HEK293 (cell line): ENCODE data around the gene UCK2.

Source experiments
- CTCF ChIA-PET: fragments of 350-600 bp; formaldehyde crosslinking; extraction: SDS; loops from one replicate; lab custom pipeline; 2021; ENCODE audit warnings: antibody characterized with exemption; lab: Yijun Ruan, JAX
- POLR2A ChIA-PET: fragments of 300-600 bp; formaldehyde crosslinking; extraction: SDS; loops from one replicate; lab custom pipeline; 2020; ENCODE audit warnings: antibody characterized with exemption, inconsistent platforms; lab: Yijun Ruan, JAX
- H3K27ac ChIP-seq: fragments of 200-500 bp; sonication (Bioruptor generic); 2 replicates; pipeline ENCODE4 v1.5.1; 2014; ENCODE audit warnings: low read depth, low read length, control low read depth, inconsistent platforms; ENCODE audit errors: extremely low read depth
- H3K36me3 ChIP-seq, 2 experiments: fragments of 200-500 bp in 1 of 2; sonication (Bioruptor generic) in 1 of 2; 1 replicate in 1 of 2; 2 replicates in 1 of 2; pipeline ENCODE4 v1.5.1; 2014 to 2017; ENCODE audit warnings: inconsistent platforms in 2 of 2, low read length in 2 of 2; ENCODE audit not compliant: control insufficient read depth in 2 of 2, insufficient read depth in 1 of 2
- H3K4me1 ChIP-seq: fragments of 200-500 bp; sonication (Bioruptor generic); 2 replicates; pipeline ENCODE4 v1.5.1; 2014; ENCODE audit warnings: mild to moderate bottlenecking, low read length, inconsistent platforms; ENCODE audit not compliant: control insufficient read depth, insufficient read depth
- H3K4me3 ChIP-seq: 2 replicates; pipeline ENCODE4 v1.5.1; 2011; ENCODE audit warnings: low read depth, mild to moderate bottlenecking, control low read depth, low read length, moderate library complexity
- H3K9me3 ChIP-seq: fragments of 200-500 bp; sonication (Bioruptor generic); 2 replicates; pipeline ENCODE4 v1.5.1; 2014; ENCODE audit warnings: low read depth, low read length, inconsistent platforms; ENCODE audit not compliant: control insufficient read depth, insufficient read depth
- AEBP2 ChIP-seq: fragments of 450-650 bp; formaldehyde crosslinking; IDR thresholded peaks from 2 replicates; pipeline ENCODE4 v1.5.1; 2016; ENCODE audit warnings: missing biosample characterization, missing genetic modification characterization, borderline replicate concordance
- GLI2 ChIP-seq: fragments of 450-650 bp; formaldehyde crosslinking; IDR thresholded peaks from 2 replicates; pipeline ENCODE4; 2017; ENCODE audit warnings: missing biosample characterization, missing genetic modification characterization, low read depth, borderline replicate concordance
- INSM2 ChIP-seq: fragments of 450-650 bp; formaldehyde crosslinking; IDR thresholded peaks from 2 replicates; pipeline ENCODE4 v1.5.1; 2016; ENCODE audit warnings: missing biosample characterization, missing genetic modification characterization
- SCRT1 ChIP-seq: fragments of 450-650 bp; formaldehyde crosslinking; IDR thresholded peaks from 2 replicates; pipeline ENCODE4 v1.5.1; 2016; ENCODE audit warnings: missing biosample characterization, missing genetic modification characterization, borderline replicate concordance
- SCRT2 ChIP-seq: fragments of 450-650 bp; formaldehyde crosslinking; IDR thresholded peaks from 2 replicates; pipeline ENCODE4 v1.5.1; 2016; ENCODE audit warnings: missing biosample characterization, missing genetic modification characterization
- TSHZ1 ChIP-seq: fragments of 450-650 bp; formaldehyde crosslinking; IDR thresholded peaks from 2 replicates; pipeline ENCODE4 v1.5.1; 2016; ENCODE audit warnings: missing biosample characterization, missing genetic modification characterization, borderline replicate concordance
- YY2 ChIP-seq: fragments of 450-650 bp; formaldehyde crosslinking; IDR thresholded peaks from 2 replicates; pipeline ENCODE4 v1.5.1; 2016; ENCODE audit warnings: missing biosample characterization, missing genetic modification characterization
- ZBTB26 ChIP-seq: fragments of 450-650 bp; formaldehyde crosslinking; optimal IDR thresholded peaks from 2 replicates; pipeline ENCODE3; 2016; ENCODE audit warnings: missing biosample characterization, mild to moderate bottlenecking, missing genetic modification characterization
- ZBTB44 ChIP-seq: fragments of 450-650 bp; IDR thresholded peaks from 2 replicates; pipeline ENCODE4 v1.5.1; 2018; ENCODE audit warnings: missing biosample characterization, mild to moderate bottlenecking, missing genetic modification characterization
- ZFHX2 ChIP-seq: fragments of 450-650 bp; formaldehyde crosslinking; conservative IDR thresholded peaks from 2 replicates; pipeline ENCODE4 v1.5.1; 2016; ENCODE audit warnings: missing biosample characterization, missing genetic modification characterization
- ZNF138 ChIP-seq: fragments of 450-650 bp; formaldehyde crosslinking; IDR thresholded peaks from 2 replicates; pipeline ENCODE4 v1.5.1; 2016; ENCODE audit warnings: missing biosample characterization, missing genetic modification characterization, borderline replicate concordance
- ZNF16 ChIP-seq: fragments of 450-650 bp; formaldehyde crosslinking; IDR thresholded peaks from 2 replicates; pipeline ENCODE4 v1.5.1; 2016; ENCODE audit warnings: low read depth, missing biosample characterization, missing genetic modification characterization
- ZNF202 ChIP-seq: fragments of 450-650 bp; formaldehyde crosslinking; IDR thresholded peaks from 2 replicates; pipeline ENCODE4 v1.5.1; 2016; ENCODE audit warnings: missing biosample characterization, missing genetic modification characterization, borderline replicate concordance
- ZNF274 ChIP-seq, 2 experiments: fragments of 200-500 bp in 1 of 2; fragments of 450-650 bp in 1 of 2; sonication (Bioruptor generic) in 1 of 2; formaldehyde crosslinking in 1 of 2; IDR thresholded peaks; 2 replicates each; pipeline versions ENCODE4 v1.5.1 to v1.6.1; 2014 to 2016; ENCODE audit warnings: borderline replicate concordance in 1 of 2, inconsistent platforms in 1 of 2, low read length in 1 of 2, missing biosample characterization in 1 of 2, missing genetic modification characterization in 1 of 2
- ZNF335 ChIP-seq: fragments of 450-650 bp; formaldehyde crosslinking; conservative IDR thresholded peaks from 2 replicates; pipeline ENCODE4 v1.5.1; 2016; ENCODE audit warnings: missing biosample characterization, missing genetic modification characterization
- ZNF366 ChIP-seq: fragments of 450-650 bp; formaldehyde crosslinking; conservative IDR thresholded peaks from 2 replicates; pipeline ENCODE4 v1.5.1; 2016; ENCODE audit warnings: missing biosample characterization, missing genetic modification characterization
- ZNF548 ChIP-seq: fragments of 450-650 bp; formaldehyde crosslinking; IDR thresholded peaks from 2 replicates; pipeline ENCODE4 v1.5.1; 2016; ENCODE audit warnings: missing biosample characterization, missing genetic modification characterization
- ZNF629 ChIP-seq: fragments of 450-650 bp; formaldehyde crosslinking; IDR thresholded peaks from 2 replicates; pipeline ENCODE4 v1.5.1; 2017; ENCODE audit warnings: missing biosample characterization, missing genetic modification characterization
- ZNF707 ChIP-seq: fragments of 450-650 bp; formaldehyde crosslinking; IDR thresholded peaks from 2 replicates; pipeline ENCODE4 v1.5.1; 2016; ENCODE audit warnings: missing biosample characterization, missing genetic modification characterization

Gene UCK2

GRCh38 chr1:165879946-165880345, 52.5 kb downstream of the UCK2 start:
- Histone ChIP-seq H3K36me3 (peaks cover 0 to 2% of the 10 kb centered on the region in 2 experiments; a peak in 1 of 3 replicates), H3K4me3 (no peak overlapping the region), H3K9me3 (no peaks in the 10 kb centered on the region), H3K27ac (no peak overlapping the region), H3K4me1 (0 out of 2 replicates have a peak, but pooled peaks cover 4% of the 10 kb centered on the region)
- POLR2A ChIA-PET = no interaction called here
- CTCF ChIA-PET = no interaction called here
- TF ChIP-seq INSM2 (no peak), TSHZ1 (tag by site-specific recombination) (no peak), ZFHX2 (tag by site-specific recombination) (no peak), ZNF366 (tag by site-specific recombination) (no peak), ZNF16 (tag by site-specific recombination) (no peak), SCRT1 (no peak), ZNF335 (tag by site-specific recombination) (no peak), ZNF274 (IDR thresholded peaks at IDR 0.05; ENCODE audit: low read length) (no peak), ZNF274 (tag by site-specific recombination; IDR thresholded peaks at IDR 0.05; ENCODE audit: borderline replicate concordance) (no peak), SCRT2 (no peak), ZNF548 (tag by site-specific recombination) (no peak), AEBP2 (tag by site-specific recombination) (no peak), ZNF629 (tag by site-specific recombination) (no peak), ZNF138 (tag by site-specific recombination) (no peak), YY2 (no peak), ZNF202 (tag by site-specific recombination) (no peak), ZBTB44 (no peak), ZNF707 (no peak), ZBTB26 (tag by site-specific recombination) (no peak), GLI2 (tag by site-specific recombination) (no peak)
